Endothelial cell of umbilical vein (primary cell): ENCODE measurements around the gene KRT10. TPM values are rescaled to one million over a fixed set of nuclear protein-coding genes. Genes with fewer than 3 reads are reported as not detected.

Source experiments
- BruUV-seq: library from RNA; stranded (reverse); fragments of 400-500 nt; replicated peaks from 2 replicates; lab custom pipeline; 2021; lab: Mats Ljungman, UMichigan
- CTCF ChIA-PET: fragments of 300-600, 350-600 bp; sonication (Branson Sonifier 250); formaldehyde crosslinking; loops from one replicate; lab custom pipeline; 2021; ENCODE audit warnings: antibody characterized with exemption, inconsistent platforms; lab: Charles Lee
- POLR2A ChIA-PET: fragments of 300-600, 350-600 bp; sonication (Branson Sonifier 250); formaldehyde crosslinking; loops from one replicate; lab custom pipeline; 2021; ENCODE audit warnings: antibody characterized with exemption, inconsistent platforms; lab: Charles Lee
- DNase-seq: peaks from one replicate; pipeline ENCODE4 v3.0.0-alpha.2; 2011; ENCODE audit warnings: low read depth, low spot score
- FAIRE-seq: peaks from 2 replicates; lab custom pipeline; 2011; peaks lifted over from hg19 to GRCh38; lab: Jason Lieb, UNC
- H2AFZ ChIP-seq: 2 replicates; pipeline ENCODE4 v1.6.0; 2012; ENCODE audit warnings: low read depth, low read length, control low read depth, inconsistent platforms
- H3K27ac ChIP-seq: 2 replicates; pipeline ENCODE4 v1.5.1; 2011; ENCODE audit warnings: low read depth, mild to moderate bottlenecking, control low read depth, low read length, moderate library complexity; ENCODE audit not compliant: insufficient read depth
- H3K27me3 ChIP-seq, 2 experiments: 2 replicates each; pipeline versions ENCODE4 v1.6.0 to v1.6.1; 2011; ENCODE audit warnings: low read length in 2 of 2, mixed read lengths in 1 of 2; ENCODE audit not compliant: control insufficient read depth in 2 of 2, insufficient read depth in 2 of 2
- H3K36me3 ChIP-seq, 2 experiments: 2 replicates in 1 of 2; 3 replicates in 1 of 2; pipeline ENCODE4 v1.5.1; 2011; ENCODE audit warnings: low read length in 2 of 2, mild to moderate bottlenecking in 1 of 2, moderate library complexity in 1 of 2; ENCODE audit not compliant: control insufficient read depth in 2 of 2, insufficient read depth in 2 of 2; ENCODE audit errors: extremely low read depth in 1 of 2
- H3K4me1 ChIP-seq: 3 replicates; pipeline ENCODE4 v1.5.1; 2011; ENCODE audit warnings: mild to moderate bottlenecking, low read length; ENCODE audit not compliant: control insufficient read depth, insufficient read depth; ENCODE audit errors: extremely low read depth
- H3K4me2 ChIP-seq: 2 replicates; pipeline ENCODE4 v1.6.1; 2011; ENCODE audit warnings: low read length, control low read depth, mixed read lengths; ENCODE audit not compliant: insufficient read depth
- H3K4me3 ChIP-seq, 3 experiments: fragments of 200-600 bp in 1 of 3; sonication (generic), shearing (Covaris generic) in 1 of 3; replicated peaks in 1 of 3; 2 replicates each; pipeline ENCODE4 v1.5.1; 2011 to 2016; ENCODE audit warnings: control low read depth in 3 of 3, low read length in 3 of 3, mild to moderate bottlenecking in 2 of 3, inconsistent platforms in 1 of 3, low read depth in 1 of 3, moderate library complexity in 1 of 3; ENCODE audit not compliant: insufficient read depth in 1 of 3
- H3K79me2 ChIP-seq: 2 replicates; pipeline ENCODE4 v1.6.0; 2012; ENCODE audit warnings: low read length, inconsistent platforms; ENCODE audit not compliant: control insufficient read depth, insufficient read depth
- H3K9ac ChIP-seq: replicated peaks from 2 replicates; pipeline ENCODE3; 2011; ENCODE audit warnings: low read length, control low read depth; ENCODE audit not compliant: insufficient read depth; ENCODE audit errors: extremely low read depth
- H3K9me1 ChIP-seq: replicated peaks from 3 replicates; pipeline ENCODE4 v1.6.0; 2011; ENCODE audit warnings: mild to moderate bottlenecking, low read length; ENCODE audit not compliant: control insufficient read depth, insufficient read depth; ENCODE audit errors: extremely low read depth
- H3K9me3 ChIP-seq: replicated peaks from 2 replicates; pipeline ENCODE4 v1.5.1; 2012; ENCODE audit warnings: low read length, inconsistent platforms; ENCODE audit not compliant: control insufficient read depth, insufficient read depth
- H4K20me1 ChIP-seq: replicated peaks from 2 replicates; pipeline ENCODE3; 2011; ENCODE audit warnings: mild to moderate bottlenecking, low read length; ENCODE audit not compliant: control insufficient read depth, insufficient read depth; ENCODE audit errors: extremely low read depth
- CTCF ChIP-seq, 2 donors: IDR thresholded peaks; 1 replicate in 1 of 2; 2 replicates in 1 of 2; pipeline ENCODE4 v1.5.1; 2011; ENCODE audit warnings: low read length in 2 of 2, mild to moderate bottlenecking in 2 of 2, moderate library complexity in 2 of 2, control low read depth in 1 of 2, inconsistent platforms in 1 of 2, low read depth in 1 of 2; ENCODE audit not compliant: insufficient read depth in 1 of 2; ENCODE audit errors: extremely low read depth in 1 of 2
- POLR2A ChIP-seq: IDR thresholded peaks from 2 replicates; pipeline ENCODE4 v1.6.1; 2012; ENCODE audit warnings: low read depth, mild to moderate bottlenecking, control low read depth, low read length
- dilution Hi-C: fragments of 300-500 bp; cut with MboI; formaldehyde crosslinking; loops from one replicate; pipeline ENCODE4 v1.15.0; 2019; ENCODE audit warnings: low sequenced_read_pairs; ENCODE audit not compliant: extremely low pct_ligation_motif_present
- intact Hi-C: fragments of 100-400 bp; cut with micrococcal nuclease; formaldehyde crosslinking; loops from one replicate; pipeline ENCODE4 v1.10.0; 2022
- polyA plus RNA-seq, 4 experiments: library from polyadenylated mRNA; depleted of rRNA in 3 of 4; stranded (reverse) in 3 of 4; unstranded in 1 of 4; fragments of >200 nt; gene quantifications; 2 replicates each; pipeline versions ENCODE4 v1.2.1 to v1.2.3, GENCODE V29; 2011 to 2012; ENCODE audit warnings: missing spikeins in 1 of 4
- total RNA-seq: library from RNA; stranded (reverse); gene quantifications from 2 replicates; pipeline ENCODE4 v1.2.3, GENCODE V29; 2021

The KRT10 gene
- total and polyA plus RNA-seq, 2 donors (not counting 3 experiments of a cell fraction or from before 2014, with no cell fraction given), result 5.1 to 55.6 TPM

- Histone ChIP-seq H3K27me3 (no peaks in the 10 kb centered on the region), H3K4me1 (peaks cover 9% of the 10 kb centered on the region), H3K79me2 (no peaks in the 10 kb centered on the region), H3K9ac (peak overlapping the region; percentile 88), H3K9me3 (no peaks in the 10 kb centered on the region), H3K9me1 (no peaks in the 10 kb centered on the region), H3K4me3 (peak overlapping the region; percentile 49 to 98 (median 93)), H3K27ac (peak overlapping the region; percentile 75), H3K4me2 (peak overlapping the region; percentile 86), H2AFZ (peak overlapping the region; percentile 98), H4K20me1 (no peaks in the 10 kb centered on the region), H3K36me3 (peaks cover 0 to 2% of the 10 kb centered on the region in 2 experiments)
- intact Hi-C loops, result loop anchor here (1.0 to 5.0 kb wide), 2 partner anchors 171 to 848 kb away; no protein-coding TSS in a partner anchor
- FAIRE-seq (peak; percentile 37), DNase-seq (peak; percentile 48)
- TF ChIP-seq CTCF (IDR thresholded peaks at IDR 0.05; ENCODE audit: extremely low read depth in 1 of 2, insufficient read depth in 1 of 2, low read depth in 1 of 2, low read length in 2 of 2), result no peak
- peak; percentile 57 for TF ChIP-seq POLR2A
- BruUV-seq, result no TSS peak
- ChIA-PET CTCF (interaction anchor here (1.3 to 2.0 kb wide), 4 partner anchors 37 to 843 kb away, joined by 3 to 10 read pairs (median 8); no protein-coding TSS in a partner anchor), POLR2A (no interaction called here)
- dilution Hi-C loops, result no loop called here
Observed at GRCh38 chr17:40819528-40820125, 2.8 kb downstream of the KRT10 start.
